PC-9 (cell line): ENCODE data around the gene TGFBI. TPM values are rescaled to one million over a fixed set of nuclear protein-coding genes. Genes with fewer than 3 reads are reported as not detected.

Source experiments
- BruUV-seq: library from RNA; stranded (reverse); fragments of 400-500 nt; replicated peaks from 2 replicates; lab custom pipeline; 2021; lab: Mats Ljungman, UMichigan
- CTCF ChIA-PET: fragments of 300-600 bp; sonication (Branson Sonifier 250); formaldehyde crosslinking; loops from one replicate; lab custom pipeline; 2022; ENCODE audit warnings: antibody characterized with exemption; lab: Charles Lee
- POLR2A ChIA-PET: fragments of 300-600 bp; sonication (Branson Sonifier 250); formaldehyde crosslinking; loops from one replicate; lab custom pipeline; 2022; ENCODE audit warnings: antibody characterized with exemption; ENCODE audit not compliant: unreplicated experiment; lab: Charles Lee
- DNase-seq, 2 experiments: peaks; one replicate each; pipeline versions ENCODE4 v3.0.0 to v3.0.0-alpha.2; 2015 to 2022; ENCODE audit warnings: mixed read lengths in 1 of 2
- H2AFZ ChIP-seq: fragments of 200-600 bp; sonication (generic); 2 replicates; pipeline ENCODE4 v1.8.1; 2017; ENCODE audit warnings: antibody characterized with exemption
- H3F3A ChIP-seq: fragments of 200-600 bp; sonication (generic); 2 replicates; pipeline ENCODE4 v1.8.1; 2017; ENCODE audit warnings: antibody characterized with exemption, mild to moderate bottlenecking, low read depth; ENCODE audit not compliant: insufficient read depth
- H3K27ac ChIP-seq: fragments of 200-600 bp; sonication (generic); 2 replicates; pipeline ENCODE4 v1.6.1; 2016; ENCODE audit warnings: mixed run types
- H3K27me3 ChIP-seq: fragments of 200-600 bp; sonication (generic); 2 replicates; pipeline ENCODE4 v1.6.1; 2016; ENCODE audit warnings: low read depth, mixed run types; ENCODE audit not compliant: insufficient read depth
- H3K36me3 ChIP-seq: fragments of 200-600 bp; sonication (generic); 2 replicates; pipeline ENCODE4 v1.6.1; 2016; ENCODE audit warnings: low read depth, mixed run types
- H3K4me1 ChIP-seq: fragments of 200-600 bp; sonication (generic); replicated peaks from 2 replicates; pipeline ENCODE4 v1.6.1; 2016; ENCODE audit warnings: mixed run types; ENCODE audit not compliant: insufficient read depth
- H3K4me2 ChIP-seq: fragments of 200-600 bp; sonication (generic); 2 replicates; pipeline ENCODE4 v1.6.1; 2017; ENCODE audit warnings: mixed run types
- H3K4me3 ChIP-seq: fragments of 200-600 bp; sonication (generic); 2 replicates; pipeline ENCODE4 v1.6.1; 2016; ENCODE audit warnings: mixed run types
- H3K79me2 ChIP-seq: fragments of 200-600 bp; sonication (generic); 2 replicates; pipeline ENCODE4 v1.6.1; 2017; ENCODE audit warnings: low read depth, mixed run types
- H3K9me2 ChIP-seq: fragments of 200-600 bp; sonication (generic); 2 replicates; pipeline ENCODE4 v1.8.1; 2017; ENCODE audit warnings: mild to moderate bottlenecking; ENCODE audit not compliant: insufficient read depth
- H3K9me3 ChIP-seq: fragments of 200-600 bp; sonication (generic); 2 replicates; pipeline ENCODE4 v1.8.1; 2016; ENCODE audit warnings: low read depth; ENCODE audit not compliant: insufficient read depth
- H4K20me1 ChIP-seq: fragments of 200-600 bp; sonication (generic); 2 replicates; pipeline ENCODE4 v1.8.1; 2017; ENCODE audit not compliant: insufficient read depth
- EZH2 ChIP-seq: fragments of 200-600 bp; sonication (generic); IDR thresholded peaks from 2 replicates; pipeline ENCODE4 v1.8.0; 2017; ENCODE audit warnings: antibody characterized with exemption, low read depth
- intact Hi-C: fragments of 100-400 bp; cut with micrococcal nuclease; formaldehyde crosslinking; loops from one replicate; pipeline ENCODE4 v1.10.0; 2022; ENCODE audit not compliant: unreplicated experiment
- total RNA-seq: library from RNA; stranded (reverse); gene quantifications from 2 replicates; pipeline ENCODE4 v1.2.3, GENCODE V29; 2021
- TF ChIP-seq, protein P1 (sequence below): fragments of 200-600 bp; sonication (generic); conservative IDR thresholded peaks from 2 replicates; pipeline ENCODE4 v1.6.1; 2017; ENCODE audit warnings: mixed run types, antibody characterized with exemption, mild to moderate bottlenecking, moderate library complexity

TGFBI gene
- total RNA-seq, 1 experiment from 2014 or later: 437 TPM

DNA sequence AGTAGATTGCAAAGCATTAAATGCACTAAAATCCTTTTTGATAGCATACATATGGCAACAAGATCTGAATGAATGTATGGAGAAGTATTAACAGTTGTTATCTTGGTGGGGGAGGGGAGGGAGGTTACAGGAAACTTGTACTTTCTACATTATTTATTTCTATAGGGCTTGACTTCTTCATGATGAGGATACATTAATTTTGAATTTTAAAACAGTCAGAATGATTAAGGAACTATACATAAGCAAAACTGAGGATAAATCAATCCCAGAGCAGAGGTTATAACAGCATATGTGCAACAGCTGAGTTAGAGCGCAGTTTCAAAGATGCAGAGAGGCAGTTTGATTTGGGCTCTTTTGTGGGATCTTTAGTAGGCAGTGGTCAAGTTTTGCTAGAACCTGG, 80.0 kb downstream of the TGFBI start:
- DNase-seq: no peak
- Histone ChIP-seq H3K4me2 (no peak overlapping the region), H2AFZ (no peak overlapping the region), H3K27me3 (0 out of 2 replicates have a peak, but pooled peaks cover 4% of the 10 kb centered on the region), H3K4me3 (no peak overlapping the region), H3K9me2 (no peaks in the 10 kb centered on the region), H3K36me3 (no peaks in the 10 kb centered on the region), H3K9me3 (no peaks in the 10 kb centered on the region), H3K4me1 (no peaks in the 10 kb centered on the region), H3K27ac (no peak overlapping the region), H4K20me1 (no peaks in the 10 kb centered on the region), H3K79me2 (no peaks in the 10 kb centered on the region), H3F3A (no peaks in the 10 kb centered on the region)
- CTCF ChIA-PET: no interaction called here
- BruUV-seq: no TSS peak
- POLR2A ChIA-PET: no interaction called here
- TF ChIP-seq, protein P1, sequence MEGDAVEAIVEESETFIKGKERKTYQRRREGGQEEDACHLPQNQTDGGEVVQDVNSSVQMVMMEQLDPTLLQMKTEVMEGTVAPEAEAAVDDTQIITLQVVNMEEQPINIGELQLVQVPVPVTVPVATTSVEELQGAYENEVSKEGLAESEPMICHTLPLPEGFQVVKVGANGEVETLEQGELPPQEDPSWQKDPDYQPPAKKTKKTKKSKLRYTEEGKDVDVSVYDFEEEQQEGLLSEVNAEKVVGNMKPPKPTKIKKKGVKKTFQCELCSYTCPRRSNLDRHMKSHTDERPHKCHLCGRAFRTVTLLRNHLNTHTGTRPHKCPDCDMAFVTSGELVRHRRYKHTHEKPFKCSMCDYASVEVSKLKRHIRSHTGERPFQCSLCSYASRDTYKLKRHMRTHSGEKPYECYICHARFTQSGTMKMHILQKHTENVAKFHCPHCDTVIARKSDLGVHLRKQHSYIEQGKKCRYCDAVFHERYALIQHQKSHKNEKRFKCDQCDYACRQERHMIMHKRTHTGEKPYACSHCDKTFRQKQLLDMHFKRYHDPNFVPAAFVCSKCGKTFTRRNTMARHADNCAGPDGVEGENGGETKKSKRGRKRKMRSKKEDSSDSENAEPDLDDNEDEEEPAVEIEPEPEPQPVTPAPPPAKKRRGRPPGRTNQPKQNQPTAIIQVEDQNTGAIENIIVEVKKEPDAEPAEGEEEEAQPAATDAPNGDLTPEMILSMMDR: no peak
- TF ChIP-seq EZH2: no peak
- intact Hi-C loops: no loop called here

DNA sequence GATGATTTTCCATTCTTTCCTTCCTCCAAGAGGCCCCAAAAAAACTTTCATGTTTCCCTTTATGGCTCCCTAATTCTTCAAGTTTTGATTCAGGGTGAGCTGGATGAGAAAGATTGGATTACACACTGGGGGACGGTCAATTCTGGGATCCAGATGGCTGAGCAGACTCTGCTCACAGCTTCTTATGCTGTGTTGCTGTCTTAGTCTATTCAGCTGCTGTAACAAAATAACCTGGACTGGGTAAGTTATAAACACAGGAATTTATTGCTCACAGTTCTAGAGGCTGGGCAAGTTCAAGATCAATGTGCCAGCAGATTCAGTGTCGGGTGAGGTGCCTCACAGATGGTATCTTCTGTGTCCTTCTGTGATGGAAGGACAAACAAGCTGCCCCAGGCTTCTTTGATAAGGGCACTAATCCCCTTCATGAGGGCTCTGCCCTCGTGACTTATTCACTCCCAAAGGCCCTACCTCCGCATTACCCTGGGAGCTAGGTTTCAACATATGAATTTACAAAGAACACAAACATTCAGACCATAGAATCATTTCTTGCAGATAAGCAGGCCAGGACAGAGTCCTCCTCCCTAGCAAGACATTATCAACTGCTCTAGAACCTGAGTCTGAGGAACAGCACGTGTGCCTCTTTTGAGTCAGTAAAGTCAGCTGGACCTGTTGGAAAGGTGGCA, 80.8 kb downstream of the TGFBI start:
- POLR2A ChIA-PET: no interaction called here
- BruUV-seq: no TSS peak
- no peak overlapping the region for H2AFZ ChIP-seq
- H3K9me3 ChIP-seq: no peaks in the 10 kb centered on the region
- H3K79me2 ChIP-seq: no peaks in the 10 kb centered on the region
- H3K4me1 ChIP-seq: no peaks in the 10 kb centered on the region
- H3F3A ChIP-seq: no peaks in the 10 kb centered on the region
- H4K20me1 ChIP-seq: no peaks in the 10 kb centered on the region
- TF ChIP-seq, protein P1: no peak
- no peak for TF ChIP-seq EZH2
- intact Hi-C loops: no loop called here
- no peaks in the 10 kb centered on the region for H3K36me3 ChIP-seq
- H3K9me2 ChIP-seq: no peaks in the 10 kb centered on the region
- no peak overlapping the region for H3K27ac ChIP-seq
- no peak for DNase-seq
- CTCF ChIA-PET: no interaction called here
- H3K27me3 ChIP-seq: peaks cover 7% of the 10 kb centered on the region; the same call in 1 of the 2 replicates
- H3K4me2 ChIP-seq: no peak overlapping the region
- no peak overlapping the region for H3K4me3 ChIP-seq

Other genes with a start within 250 kb of the TGFBI start
- gene SLC25A48, start 194.3 kb upstream of the TGFBI start, total RNA-seq: not detected in 2 replicates
- gene IL9, start 133.1 kb upstream of the TGFBI start, total RNA-seq: not detected in 2 replicates
- not detected in 2 replicates for gene LECT2, start 74.0 kb upstream of the TGFBI start, total RNA-seq
- gene SMAD5, start 103.9 kb downstream of the TGFBI start, total RNA-seq: 50.6 and 58.2 TPM in 2 replicates
- gene SMIM32, start 164.2 kb downstream of the TGFBI start, total RNA-seq: not detected in 2 replicates